AG04450 (cell line): ENCODE results near the gene EP400. TPM values are rescaled to one million over a fixed set of nuclear protein-coding genes. Genes with fewer than 3 reads are reported as not detected.
"Not testable (repeated sequence)": the region's sequence is repeated elsewhere in the genome, so short reads cannot be mapped to it uniquely, and the experiment has no call there.

Experiments used
- CTCF ChIA-PET: fragments of 300-600, 350-600 bp; formaldehyde crosslinking; extraction: SDS; loops from one replicate; lab custom pipeline; 2022; ENCODE audit warnings: antibody characterized with exemption, inconsistent platforms; lab: Charles Lee
- POLR2A ChIA-PET: fragments of 350-600 bp; formaldehyde crosslinking; extraction: SDS; loops from one replicate; lab custom pipeline; 2021; ENCODE audit warnings: antibody characterized with exemption, inconsistent platforms; lab: Yijun Ruan, JAX
- DNase-seq: peaks from one replicate; pipeline ENCODE4 v3.0.0-alpha.2; 2011; ENCODE audit warnings: low read depth, low spot score
- H3K27ac ChIP-seq: one replicate; pipeline ENCODE4 v1.5.1; 2012; ENCODE audit warnings: low read depth, low read length, control low read depth
- H3K27me3 ChIP-seq: one replicate; pipeline ENCODE4 v1.6.0; 2012; ENCODE audit warnings: low read length; ENCODE audit not compliant: control insufficient read depth, insufficient read depth
- H3K4me3 ChIP-seq: 2 replicates; pipeline ENCODE4 v1.5.1; 2011; ENCODE audit warnings: mild to moderate bottlenecking, low read depth, low read length, control low read depth
- H3K9me3 ChIP-seq: 2 replicates; pipeline ENCODE4 v1.5.1; 2012; ENCODE audit warnings: low read length; ENCODE audit not compliant: control insufficient read depth, insufficient read depth
- CTCF ChIP-seq: IDR thresholded peaks from 2 replicates; pipeline ENCODE4 v1.5.1; 2011; ENCODE audit warnings: low read depth, low read length, control low read depth, inconsistent platforms
- polyA plus RNA-seq: library from polyadenylated mRNA; depleted of rRNA; stranded (reverse); fragments of >200 nt; gene quantifications from 2 replicates; pipeline ENCODE4 v1.2.3, GENCODE V29; 2011

EP400 gene
- polyA plus RNA-seq, 1 experiment: 5.4 TPM

DNA sequence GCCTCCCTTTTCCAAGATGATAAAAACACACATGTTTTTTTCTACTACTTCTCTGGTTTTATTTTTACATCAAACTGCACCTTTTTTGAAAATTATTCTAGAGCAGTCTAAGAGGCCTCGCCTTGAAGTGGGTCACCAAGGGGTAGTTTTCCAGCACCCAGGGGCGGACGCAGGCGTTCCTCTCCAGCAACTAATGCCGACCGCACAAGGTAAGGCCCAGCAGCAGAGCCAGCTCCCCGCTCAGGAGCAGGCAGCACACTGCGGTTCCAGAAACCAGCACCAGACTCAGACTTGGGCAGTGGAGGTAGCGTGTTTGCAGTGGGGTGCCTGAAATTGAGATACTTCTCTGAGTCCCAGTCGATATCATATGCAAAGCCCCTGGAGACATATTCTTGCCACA lies 31.6 kb downstream of the EP400 start:
- no peak for DNase-seq
- CTCF ChIA-PET: no interaction called here

GRCh38 chr12:131982041-131982440 lies 32.3 kb downstream of the EP400 start:
- no peak for DNase-seq
- H3K27me3 ChIP-seq: no peaks in the 10 kb centered on the region
- no peaks in the 10 kb centered on the region; the same call in 1 of the 2 replicates for H3K9me3 ChIP-seq
- no peak overlapping the region for H3K27ac ChIP-seq
- ChIA-PET CTCF (no interaction called here), POLR2A (interaction anchor here (0.6 kb wide), 1 partner anchor 19 kb away, joined by 4 read pairs; no protein-coding TSS in a partner anchor)
- no peak for TF ChIP-seq CTCF
- H3K4me3 ChIP-seq: no peak overlapping the region

More for the DNA sequence above, 31.6 kb downstream of the EP400 start:
- POLR2A ChIA-PET: no interaction called here
- H3K9me3 ChIP-seq: no peaks in the 10 kb centered on the region; the same call in 1 of the 2 replicates
- no peak for TF ChIP-seq CTCF
- H3K4me3 ChIP-seq: no peak overlapping the region
- H3K27me3 ChIP-seq: no peaks in the 10 kb centered on the region
- no peak overlapping the region for H3K27ac ChIP-seq

DNA sequence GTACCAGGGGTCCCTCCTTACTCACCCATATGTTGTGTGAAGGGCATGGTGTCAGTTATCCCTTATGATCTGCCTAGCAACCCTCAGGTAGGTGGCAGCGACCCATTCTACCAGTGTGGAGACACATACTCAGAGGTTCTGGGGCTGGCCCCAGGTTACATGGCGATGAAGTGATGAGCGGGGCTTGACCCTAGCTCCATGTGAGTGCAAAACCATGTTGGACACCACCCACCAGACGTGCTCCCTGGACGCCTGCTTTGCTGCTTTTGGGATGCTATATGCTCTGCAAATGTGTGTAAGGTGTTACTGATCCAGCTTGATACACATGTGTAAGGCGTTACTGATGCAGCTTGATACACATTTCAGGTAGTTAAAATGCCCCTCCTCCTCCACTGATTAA lies 33.3 kb downstream of the EP400 start:
- Histone ChIP-seq H3K9me3 (no peaks in the 10 kb centered on the region; the same call in 1 of the 2 replicates), H3K27ac (no peak overlapping the region), H3K4me3 (no peak overlapping the region), H3K27me3 (no peaks in the 10 kb centered on the region)
- DNase-seq: no peak
- POLR2A ChIA-PET: interaction anchor here (0.6 kb wide), 1 partner anchor 18 kb away, joined by 4 read pairs; no protein-coding TSS in a partner anchor
- no peak for TF ChIP-seq CTCF
- CTCF ChIA-PET: interaction anchor here (1.1 kb wide), 1 partner anchor 19 kb away, joined by 3 read pairs; no protein-coding TSS in a partner anchor

- POLR2A ChIA-PET: no interaction called here
- no peaks in the 10 kb centered on the region; the same call in 1 of the 2 replicates for H3K9me3 ChIP-seq
- no peak for TF ChIP-seq CTCF
- no peaks in the 10 kb centered on the region for H3K27me3 ChIP-seq
- CTCF ChIA-PET: interaction anchor here (1.1 kb wide), 1 partner anchor 19 kb away, joined by 3 read pairs; no protein-coding TSS in a partner anchor
- DNase-seq: no peak
- no peak overlapping the region for H3K4me3 ChIP-seq
- no peak overlapping the region for H3K27ac ChIP-seq
These were observed 33.8 kb downstream of the EP400 start for GRCh38 chr12:131983554-131983953.

- POLR2A ChIA-PET: no interaction called here
- H3K27me3 ChIP-seq: no peaks in the 10 kb centered on the region
- no peak for DNase-seq
- H3K4me3 ChIP-seq: no peak overlapping the region
- H3K9me3 ChIP-seq: no peaks in the 10 kb centered on the region; the same call in 1 of the 2 replicates
- no peak overlapping the region for H3K27ac ChIP-seq
- TF ChIP-seq CTCF: no peak
- CTCF ChIA-PET: no interaction called here
These were observed 34.6 kb downstream of the EP400 start for GRCh38 chr12:131984334-131984733.

GRCh38 chr12:131985510-131985875 lies 35.8 kb downstream of the EP400 start:
- H3K27ac ChIP-seq, H3K9me3 ChIP-seq, POLR2A ChIA-PET, H3K27me3 ChIP-seq, DNase-seq, H3K4me3 ChIP-seq: not testable (repeated sequence)
- CTCF ChIA-PET: interaction anchor here (0.6 kb wide), 1 partner anchor 11 kb away, joined by 3 read pairs; no protein-coding TSS in a partner anchor
